ENCODE measurements around the gene SMG6.

- TF ChIP-seq CTCF (IDR thresholded peaks at IDR 0.05; ENCODE audit: low read depth, low read length) (no peak), POLR2A (IDR thresholded peaks at IDR 0.05; ENCODE audit: extremely low read depth, insufficient read length) (no peak), MYC (IDR thresholded peaks at IDR 0.05; ENCODE audit: low read depth, low read length) (no peak)
These were observed 61.8 kb downstream of the SMG6 start for GRCh38 chr17:2241823-2242222.
